Stimulated activated CD8-positive, alpha-beta memory T cell treated with anti-CD3 and anti-CD28 coated beads, Interleukin-15, amount 100 ng/mL, for 1 hour (primary cell): ENCODE results near the gene WWOX.

Experiments
- DNase-seq: peaks from one replicate; pipeline ENCODE4 v3.0.0-alpha.2; 2020; ENCODE audit warnings: low read depth

WWOX gene

DNA sequence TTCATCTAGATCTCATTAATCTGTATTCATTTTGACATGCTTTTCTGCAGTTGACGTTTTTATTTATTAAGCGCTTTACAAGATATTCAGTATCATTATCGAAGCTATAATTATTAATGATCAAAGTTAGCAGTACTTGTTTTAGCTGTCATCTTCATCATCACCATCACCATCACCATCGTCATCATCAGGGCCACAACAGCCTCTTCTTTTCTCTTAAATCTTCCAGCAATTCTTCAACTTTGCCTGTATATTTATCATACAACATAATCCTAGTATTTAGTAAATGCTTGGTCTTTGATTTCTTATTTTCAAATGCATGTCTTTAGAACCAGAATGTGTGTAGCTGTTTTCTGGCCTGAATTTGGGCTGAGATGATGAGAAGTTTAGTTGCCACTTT, 973.1 kb downstream of the WWOX start:
- DNase-seq = no peak

DNA sequence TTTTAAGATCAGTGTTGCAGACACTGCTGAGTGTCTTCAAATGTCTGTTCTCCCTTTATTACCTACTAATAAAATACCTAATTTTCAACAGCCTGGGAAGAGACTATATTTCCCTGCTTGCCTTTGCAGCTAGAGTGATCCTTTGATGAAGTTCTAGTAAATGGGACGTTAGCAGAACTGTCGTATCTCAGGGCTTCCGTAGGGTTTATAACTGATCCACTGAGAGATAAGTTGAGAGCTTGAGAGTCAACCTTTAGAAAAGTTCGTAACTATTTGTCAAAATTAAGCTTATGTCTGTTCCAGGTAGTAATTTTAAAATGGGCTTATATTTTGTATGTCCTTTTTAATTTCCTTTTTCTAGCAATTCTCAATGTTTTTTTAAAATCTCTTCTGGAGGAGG, 974.1 kb downstream of the WWOX start:
- DNase-seq = no peak

DNA sequence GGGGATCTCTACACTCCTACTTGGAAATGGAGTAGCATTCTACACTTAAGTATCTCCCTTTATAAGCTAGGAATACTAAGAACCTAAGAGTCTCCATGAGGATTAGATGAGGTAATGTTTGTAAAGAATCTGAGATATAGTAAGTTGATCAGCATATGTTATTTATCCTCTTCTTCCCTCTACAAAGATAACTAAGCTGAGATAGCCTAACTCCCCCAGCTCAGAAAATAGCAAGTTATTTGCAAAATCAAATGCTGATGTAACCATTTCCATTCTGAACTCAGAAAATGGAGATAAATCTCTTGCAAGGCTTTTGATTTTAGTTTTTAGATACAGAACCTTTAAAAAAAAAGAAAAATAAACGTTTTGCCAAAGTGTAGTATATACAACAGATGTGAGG, 975.1 kb downstream of the WWOX start:
- DNase-seq = no peak

DNA sequence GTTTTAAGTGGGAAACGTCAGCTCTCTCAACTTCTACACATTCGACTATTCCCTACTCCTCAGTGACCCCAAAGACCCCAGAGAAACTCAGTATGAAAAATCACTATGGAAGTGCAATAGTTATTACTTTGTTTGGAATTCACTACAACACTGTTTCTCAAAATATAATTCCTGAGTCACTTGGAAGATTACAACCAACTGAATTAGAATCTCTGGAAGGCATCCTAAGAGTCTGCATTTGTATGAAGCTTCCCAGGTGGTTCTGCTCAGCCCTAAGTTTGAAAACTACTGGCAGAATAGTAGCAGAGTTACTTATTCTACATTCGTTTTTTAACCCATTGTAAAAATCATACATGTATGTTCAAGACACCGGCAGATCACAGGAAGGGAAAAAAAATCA, 975.5 kb downstream of the WWOX start:
- DNase-seq = no peak

DNA sequence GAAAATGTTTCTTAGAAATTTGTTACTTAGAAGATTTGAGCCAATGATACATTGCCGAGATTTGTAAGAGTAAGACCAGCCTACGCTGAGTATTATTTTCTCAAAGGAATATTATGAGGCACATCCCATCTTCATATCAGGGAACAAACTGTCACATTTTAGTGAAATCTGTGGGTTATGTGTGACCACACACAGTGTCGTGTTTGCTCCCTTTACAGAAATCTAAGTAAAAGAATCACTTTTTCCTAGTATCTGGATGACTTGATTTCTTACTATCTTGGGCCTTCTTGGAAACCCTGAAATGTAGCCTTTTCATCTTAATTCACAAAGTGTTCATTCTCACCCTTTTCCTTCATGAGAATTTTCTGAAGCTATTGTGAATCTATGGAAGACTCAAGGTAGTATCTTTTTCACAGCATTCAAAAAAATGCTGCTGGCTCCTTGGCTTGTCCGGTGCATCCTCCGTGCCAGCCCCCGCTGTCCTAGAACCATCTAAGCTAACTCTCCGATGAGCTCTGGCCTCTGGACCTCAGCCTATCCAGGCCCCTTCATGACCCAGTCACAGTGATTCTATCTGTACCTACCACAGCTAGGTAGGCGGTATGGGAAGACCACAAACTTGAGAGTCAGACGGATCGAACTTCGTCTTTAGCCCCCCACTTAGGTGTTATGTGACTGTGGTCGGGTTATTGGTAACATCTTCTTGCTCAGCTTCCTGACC, 976.8 kb downstream of the WWOX start:
- DNase-seq = no peak

DNA sequence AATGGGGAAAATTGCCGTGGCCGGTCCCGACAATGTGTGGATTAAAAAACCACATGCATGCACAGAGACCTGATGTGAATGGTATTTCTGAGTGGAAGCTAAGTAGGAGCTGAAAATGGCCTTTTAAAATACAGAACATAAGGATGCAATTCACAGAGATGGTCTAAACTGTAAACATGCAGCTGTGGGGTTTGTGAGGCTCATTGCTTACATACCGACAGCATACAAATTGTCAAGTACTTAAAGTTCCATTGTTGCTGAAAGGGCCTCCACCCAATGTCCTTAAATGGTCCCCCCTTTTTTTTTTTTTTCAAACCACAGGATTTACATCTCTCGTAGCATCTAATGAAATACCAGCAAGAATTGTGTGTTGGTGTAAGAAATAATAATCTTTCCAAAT, 977.9 kb downstream of the WWOX start:
- DNase-seq = no peak

DNA sequence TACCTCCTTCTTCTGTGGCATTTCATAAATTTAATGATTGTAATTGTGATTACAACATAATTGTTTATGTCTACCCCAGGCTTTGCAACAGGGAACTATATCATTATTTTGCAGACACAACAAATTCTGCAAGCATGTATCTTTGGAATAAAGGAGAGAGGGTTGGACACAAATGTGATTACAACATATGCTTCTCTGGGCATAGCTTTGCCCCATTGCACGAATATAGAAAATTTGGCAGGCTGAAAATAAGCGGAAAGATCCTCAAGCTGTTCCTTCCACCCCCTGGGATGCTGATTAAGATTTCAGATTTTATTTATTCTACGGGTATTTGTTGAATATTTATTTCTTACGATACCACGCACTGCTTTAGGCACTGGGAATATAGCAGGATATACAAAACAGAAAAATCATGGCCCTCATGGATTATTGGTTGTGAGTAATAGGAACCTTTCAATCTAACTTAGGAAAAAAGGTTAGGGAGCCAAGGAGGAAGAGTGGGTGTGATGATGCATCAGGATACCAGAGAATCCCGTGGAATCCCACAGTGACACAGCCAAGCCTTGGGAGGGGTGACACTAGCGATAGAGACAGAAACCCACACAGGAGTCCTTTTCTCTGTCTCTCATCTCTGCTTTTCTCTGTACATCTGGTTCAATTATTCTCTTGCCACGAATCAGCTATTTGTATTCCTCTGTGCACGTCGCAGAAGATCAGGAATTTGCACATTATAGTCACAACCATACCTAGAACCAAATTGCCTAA, 980.4 kb downstream of the WWOX start:
- no peak for DNase-seq

DNA sequence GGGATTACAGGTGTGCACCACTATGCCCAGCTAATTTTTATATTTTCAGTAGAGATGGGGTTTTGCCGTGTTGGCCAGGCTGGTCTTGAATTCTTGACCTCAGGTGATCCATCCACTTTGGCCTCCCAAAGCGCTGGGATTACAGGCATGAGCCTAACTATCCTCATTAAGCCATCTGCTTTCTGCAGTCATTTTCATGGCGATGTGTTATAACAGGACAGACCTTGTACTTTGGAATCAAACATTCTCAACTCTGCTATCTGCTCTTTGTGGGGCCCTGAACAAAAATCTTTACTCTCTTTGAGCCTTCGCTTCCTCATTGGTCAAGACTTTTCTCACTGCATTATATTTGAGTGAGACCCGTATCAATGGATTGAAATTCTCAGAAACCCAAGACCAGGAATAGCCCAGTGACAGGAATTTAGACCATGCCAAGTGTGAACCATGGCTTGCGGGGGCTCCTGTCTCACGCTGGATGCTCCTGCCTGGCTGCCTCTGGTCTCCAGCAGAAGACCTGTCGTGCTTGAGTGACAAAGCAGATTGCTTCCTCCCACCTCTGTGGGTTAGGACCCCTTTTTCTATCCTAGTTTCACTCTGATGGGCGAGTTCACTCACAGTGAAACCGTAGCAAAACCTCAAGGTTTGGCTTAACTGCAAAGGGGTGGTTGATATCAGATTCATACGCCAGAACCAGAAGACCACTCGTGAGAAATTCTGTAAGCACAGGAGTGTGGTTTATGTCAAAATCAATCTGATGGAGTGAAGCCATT, 982.0 kb downstream of the WWOX start:
- no peak for DNase-seq

DNA sequence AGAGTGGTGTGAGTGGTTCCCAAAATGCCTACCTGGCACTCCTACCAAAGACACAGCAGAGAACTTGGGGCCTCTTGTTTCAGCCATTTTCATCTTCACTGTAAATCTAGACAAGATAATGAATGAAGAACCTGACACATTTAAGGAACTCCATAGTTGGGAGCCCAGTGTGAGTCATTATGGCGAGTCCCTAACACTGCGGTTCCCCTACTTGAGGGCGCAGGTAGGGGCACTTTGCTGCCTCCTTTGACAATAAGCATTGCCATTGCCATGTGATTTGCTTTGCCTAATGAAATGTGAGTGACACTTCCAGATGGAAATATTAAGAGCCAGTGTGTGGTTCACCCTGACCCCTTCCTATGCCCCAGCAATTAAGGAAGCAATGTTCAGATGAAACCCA, 983.5 kb downstream of the WWOX start:
- DNase-seq = no peak

DNA sequence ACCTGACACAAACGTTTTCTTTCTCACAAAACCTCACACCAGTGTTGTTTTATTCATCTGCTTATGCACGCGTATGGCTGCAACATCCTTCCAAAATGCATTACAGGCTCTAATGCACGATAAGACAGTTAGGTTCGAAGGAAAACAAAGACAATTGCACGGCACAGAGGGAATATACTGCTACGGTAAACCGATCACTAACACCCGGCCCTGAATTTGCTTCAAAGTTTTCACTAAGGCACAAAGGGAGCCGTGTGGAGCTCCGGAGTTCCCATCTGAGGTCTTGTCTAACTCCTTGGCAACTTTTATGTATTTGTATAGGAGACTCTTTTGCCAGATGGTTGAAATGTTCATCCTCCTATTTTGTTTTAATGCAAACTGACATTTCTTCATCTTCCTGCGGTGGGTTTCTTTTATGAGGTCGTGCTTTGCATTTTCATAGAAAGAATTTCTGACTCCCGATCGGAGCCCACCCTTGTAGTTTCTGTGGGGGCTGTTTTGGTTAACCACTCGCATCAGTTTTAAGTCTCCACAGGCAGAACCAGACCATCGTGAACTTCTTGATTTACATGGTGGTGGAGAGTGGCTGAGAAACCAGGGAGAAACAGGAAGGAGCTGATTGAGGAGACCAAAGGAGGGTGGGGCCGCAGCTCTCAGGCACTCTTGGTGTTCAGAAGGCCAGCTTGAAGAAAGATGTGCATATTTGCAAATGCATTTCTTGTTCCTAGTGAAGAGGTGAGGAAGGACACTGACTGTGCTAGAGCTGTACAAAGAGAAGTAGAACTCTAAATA, 984.2 kb downstream of the WWOX start:
- DNase-seq = no peak

DNA sequence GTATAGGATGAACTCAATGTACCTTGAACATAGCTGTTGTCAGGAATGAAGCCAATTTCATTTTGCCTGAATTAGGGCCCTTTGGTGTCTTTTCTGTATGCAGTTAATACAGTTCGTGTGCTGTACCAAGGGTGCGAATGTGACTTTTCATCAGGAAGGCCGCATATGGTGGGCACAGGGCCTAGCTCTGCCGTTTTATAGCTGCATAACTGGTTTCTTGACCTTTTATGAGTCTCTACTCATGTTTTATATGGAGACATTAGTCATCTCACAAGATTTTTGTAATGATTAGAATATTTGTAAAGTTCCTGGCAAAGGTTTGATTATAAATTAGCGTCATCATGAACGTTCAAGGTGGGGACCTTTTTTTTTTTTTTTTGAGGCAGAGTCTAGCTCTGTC, 989.5 kb downstream of the WWOX start:
- no peak for DNase-seq

DNA sequence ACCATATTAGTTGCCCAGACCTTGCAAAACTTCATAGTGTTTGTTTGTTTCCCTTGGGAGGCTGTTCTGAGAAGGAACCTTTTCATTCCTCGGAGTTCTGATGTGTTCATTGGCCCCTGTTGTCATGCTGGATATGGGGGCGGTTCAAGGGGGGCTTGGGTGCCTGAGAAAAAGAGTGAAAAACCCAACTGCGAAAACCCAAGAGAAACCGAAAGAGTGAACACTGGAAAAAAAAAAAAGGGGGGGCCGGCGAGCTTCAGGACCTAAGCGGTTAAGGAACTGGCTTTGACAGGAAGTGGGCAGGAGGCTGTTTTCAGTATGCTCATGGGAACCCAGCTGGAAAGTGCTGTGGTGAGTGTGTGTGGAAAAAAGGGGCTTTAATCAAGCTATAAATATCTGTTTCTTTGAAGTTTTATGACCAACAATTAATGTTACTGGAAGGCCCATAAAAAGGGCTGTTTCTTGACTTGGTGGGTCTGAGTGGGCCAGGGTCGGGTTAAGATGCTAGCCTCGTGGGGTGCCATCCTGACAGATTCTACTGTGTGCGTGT, 990.4 kb downstream of the WWOX start:
- DNase-seq = no peak

DNA sequence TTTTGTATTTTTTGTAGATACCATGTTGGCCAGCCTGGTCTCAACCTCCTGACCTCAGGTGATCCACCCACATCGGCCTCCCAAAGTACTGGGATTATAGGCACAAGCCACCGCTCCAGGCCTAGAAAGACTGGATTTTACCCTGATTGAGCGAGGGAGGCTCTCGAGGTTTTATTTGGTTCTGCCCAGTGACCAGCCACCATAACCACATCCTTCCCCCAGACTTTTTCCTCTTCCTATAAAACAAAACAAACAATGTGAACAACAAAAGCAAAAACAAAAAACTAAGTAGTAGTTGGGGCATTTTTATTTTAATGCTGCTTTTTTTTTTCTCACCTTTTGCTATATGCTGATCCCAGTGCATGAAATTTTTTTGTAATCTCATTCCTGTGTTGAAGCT, 991.5 kb downstream of the WWOX start:
- no peak for DNase-seq

DNA sequence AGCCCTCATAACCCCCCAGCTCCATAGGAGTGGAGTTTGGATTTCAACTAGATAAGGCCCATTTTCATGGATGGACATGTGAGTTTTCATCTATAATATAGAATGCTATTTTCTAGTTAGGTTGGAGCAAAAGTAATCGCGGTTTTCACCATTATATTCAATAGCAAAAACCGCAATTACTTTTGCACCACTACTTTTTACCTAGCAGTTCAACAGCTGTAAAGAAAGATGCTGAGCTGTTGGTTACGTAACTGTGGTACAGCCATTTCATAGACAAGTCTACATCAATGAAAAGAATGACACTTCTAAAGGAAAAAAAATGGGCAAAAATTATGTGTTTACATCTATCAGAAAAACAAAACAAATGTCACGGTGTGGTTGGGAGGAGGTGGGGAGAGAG, 993.4 kb downstream of the WWOX start:
- no peak for DNase-seq

DNA sequence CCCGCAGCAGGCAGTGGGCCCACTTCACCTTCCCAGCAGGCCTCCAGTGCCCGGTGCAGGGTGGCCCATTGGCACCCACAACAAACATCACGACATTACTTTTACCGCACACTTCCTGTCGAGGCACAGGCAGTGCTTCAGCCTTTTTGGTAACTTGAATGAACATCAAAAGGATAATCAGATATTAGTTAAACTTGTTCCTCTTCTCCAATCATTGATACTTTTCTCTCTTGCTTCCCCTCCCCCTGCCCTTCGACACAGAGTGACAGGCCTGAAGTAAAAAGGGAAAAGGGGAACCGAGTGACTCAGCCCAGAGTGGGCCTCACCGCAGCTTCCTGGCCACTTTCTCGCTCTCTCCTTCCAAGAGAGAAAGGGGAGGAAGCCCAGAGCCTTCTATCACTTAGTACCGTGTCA, 994.1 kb downstream of the WWOX start:
- DNase-seq = no peak

DNA sequence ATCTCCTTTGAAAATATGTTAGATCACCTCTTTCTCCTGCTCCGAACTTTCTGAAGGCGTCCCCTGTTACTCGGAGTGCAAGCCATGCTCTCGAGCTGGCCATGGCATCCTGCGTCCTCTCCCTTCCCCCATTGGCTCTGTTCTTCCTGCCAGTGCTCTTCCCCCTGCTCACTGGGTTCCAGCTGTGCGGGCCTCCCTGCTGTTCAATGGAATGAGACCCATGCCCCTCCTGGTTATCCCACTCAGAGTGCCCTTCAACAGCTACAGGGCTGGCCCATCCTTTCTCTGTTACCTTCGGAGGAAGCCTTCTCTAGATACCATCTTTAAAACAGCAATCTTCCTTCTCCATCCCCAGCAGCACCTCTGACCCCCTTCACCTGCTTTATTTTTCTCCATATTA, 996.8 kb downstream of the WWOX start:
- no peak for DNase-seq

DNA sequence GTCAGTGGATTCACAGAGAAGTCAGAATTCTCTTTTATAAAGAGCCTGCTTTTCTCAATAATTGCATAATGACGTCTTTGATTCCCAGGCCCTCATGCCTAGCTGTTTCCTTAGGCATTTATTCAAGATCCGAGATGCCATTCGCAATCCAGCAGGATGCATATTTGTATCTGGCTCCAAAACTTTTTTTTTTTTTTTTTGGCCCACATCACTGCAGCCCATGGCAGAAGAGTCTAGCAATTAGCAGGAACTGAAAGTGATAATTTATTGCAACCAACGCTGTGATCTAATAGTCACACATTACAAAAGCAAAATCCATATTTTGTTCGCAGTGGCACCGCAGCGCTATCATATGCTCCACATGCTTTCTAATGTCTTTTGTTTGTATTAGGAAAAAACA, 997.7 kb downstream of the WWOX start:
- DNase-seq = no peak

DNA sequence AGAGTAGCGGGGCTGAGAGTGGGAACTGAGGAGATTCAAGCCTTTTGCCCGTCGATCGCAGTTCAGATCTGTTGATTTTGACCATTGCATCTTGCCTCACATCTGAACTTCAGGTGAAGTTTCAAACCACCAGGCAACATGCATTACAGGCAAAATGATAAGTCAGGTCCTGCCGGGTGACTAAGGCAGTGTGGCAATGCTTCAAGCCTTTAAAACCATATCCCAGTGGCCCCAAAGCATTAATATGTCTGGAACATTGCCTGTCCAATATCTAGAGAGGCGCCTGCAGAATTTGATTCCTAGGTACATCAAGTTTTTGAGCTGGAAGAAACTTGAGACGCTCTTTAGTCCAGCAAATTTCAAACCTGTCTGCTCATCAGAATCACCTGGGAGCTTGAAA, 998.3 kb downstream of the WWOX start:
- no peak for DNase-seq

DNA sequence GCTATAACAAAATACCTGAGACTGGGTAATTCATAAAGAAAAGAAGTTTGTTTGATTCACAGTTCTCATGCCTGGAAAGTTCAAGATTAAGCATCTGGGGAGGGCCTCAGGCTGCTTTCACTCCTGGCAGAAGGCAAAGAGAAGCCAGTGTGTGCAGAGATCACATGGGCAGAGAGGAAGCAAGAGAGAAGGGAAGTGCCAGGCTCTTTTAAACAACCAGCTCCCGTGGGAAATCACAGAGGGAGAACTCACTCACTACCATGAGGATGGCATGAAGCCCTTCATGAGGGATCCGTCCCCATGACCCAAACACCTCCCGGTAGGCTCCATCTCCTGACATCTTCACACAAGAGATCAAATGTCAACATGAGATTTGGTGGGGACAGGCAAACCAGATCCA, 999.5 kb downstream of the WWOX start:
- DNase-seq = no peak

DNA sequence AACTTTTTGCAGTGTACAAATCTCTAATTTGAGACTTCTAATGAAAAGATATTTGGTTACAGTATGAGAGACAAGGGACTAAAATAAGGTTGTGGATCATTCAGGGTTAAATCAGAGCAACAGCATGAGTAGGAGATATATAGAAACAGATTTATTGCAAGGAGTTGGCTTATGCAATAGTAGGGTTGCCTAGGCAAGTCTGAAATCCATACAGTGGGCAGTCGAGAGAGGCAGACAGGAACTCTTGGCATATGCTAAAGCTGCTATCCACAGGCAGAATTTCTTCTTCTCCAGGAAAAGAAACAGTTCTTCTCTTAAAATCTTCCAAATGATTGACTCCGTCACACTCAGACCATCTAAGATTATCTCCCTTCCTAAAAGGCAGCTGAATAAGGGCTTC, 1000.3 kb downstream of the WWOX start:
- no peak for DNase-seq

DNA sequence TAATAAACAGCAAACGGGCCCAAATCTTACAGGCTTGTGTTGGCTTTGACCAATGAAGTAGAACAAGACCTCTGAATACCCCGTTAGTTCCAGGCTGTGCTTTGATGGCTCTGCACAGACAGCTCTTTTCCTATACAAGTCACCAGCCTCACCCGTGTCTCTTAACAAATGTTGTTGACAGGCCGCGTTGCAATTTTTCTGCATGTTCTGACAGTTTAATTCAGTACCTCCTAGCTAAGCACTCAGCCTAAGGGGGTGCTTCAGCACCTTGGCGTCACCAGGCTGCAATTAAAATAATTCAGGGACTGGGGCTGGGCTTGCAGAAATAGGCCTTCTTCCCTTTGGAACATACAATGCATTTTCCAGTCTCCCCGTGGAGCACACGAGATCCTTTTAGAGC, 1001.0 kb downstream of the WWOX start:
- DNase-seq = no peak

DNA sequence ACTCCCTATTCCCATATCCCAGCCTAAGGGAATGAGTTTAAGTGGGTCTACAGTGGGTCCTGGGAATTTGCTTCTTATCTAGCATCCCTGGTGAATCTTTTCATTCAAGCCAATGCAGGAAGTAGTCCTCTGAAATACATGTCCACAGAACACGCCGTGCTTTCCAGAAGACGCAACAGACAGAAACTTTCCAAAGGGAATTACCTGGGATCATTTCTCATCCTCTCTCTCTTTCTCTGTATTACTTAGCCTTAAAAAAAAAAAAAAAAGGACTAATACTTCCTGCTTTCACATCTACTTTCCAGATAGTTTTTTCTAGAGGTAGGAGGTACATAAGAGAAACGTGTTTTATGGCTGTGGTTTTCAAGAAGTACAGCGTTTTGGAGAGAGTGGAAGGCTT, 1002.0 kb downstream of the WWOX start:
- DNase-seq = no peak
